ENCODE measurements around the gene GUCD1. TPM values are rescaled to one million over a fixed set of nuclear protein-coding genes. Genes with fewer than 3 reads are reported as not detected.

The GUCD1 gene
- total RNA-seq, 1 donor from 2014 or later = 64.9 TPM

DNA sequence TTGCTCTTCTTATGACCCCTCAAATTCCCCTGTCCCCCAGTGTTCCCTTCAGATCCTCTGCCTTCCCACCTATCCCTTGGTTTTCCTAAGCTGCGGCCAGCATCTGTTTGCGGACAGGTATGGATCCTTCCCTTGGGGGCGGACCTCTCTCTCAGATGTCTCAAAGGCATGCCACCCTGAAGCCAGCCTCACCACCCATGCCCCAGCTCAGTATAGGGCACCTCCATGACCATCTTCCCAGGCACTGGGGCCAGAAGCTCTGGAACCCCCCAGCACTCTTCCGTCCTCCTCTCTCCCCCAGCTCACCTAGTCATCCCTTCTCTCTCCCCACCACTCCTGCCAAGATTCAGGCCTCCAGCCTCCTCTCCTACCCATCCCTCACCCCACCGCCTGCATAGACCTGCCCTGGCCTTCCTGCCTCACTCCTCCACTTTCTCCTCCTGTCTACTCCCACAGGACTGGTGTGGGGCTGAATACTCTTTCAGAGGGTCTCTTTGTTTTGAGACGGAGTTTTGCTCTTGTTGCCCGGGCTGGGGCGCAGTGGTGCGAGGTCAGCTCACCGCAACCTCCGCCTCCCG lies 35.7 kb upstream of the GUCD1 start:
- Mint-ChIP-seq H3K27ac (ENCODE audit: unreplicated experiment) (no peak overlapping the region), H3K36me3 (ENCODE audit: unreplicated experiment) (no peaks in the 10 kb centered on the region), H3K4me1 (ENCODE audit: low read depth, unreplicated experiment) (peaks cover 8% of the 10 kb centered on the region), H3K9me3 (ENCODE audit: unreplicated experiment) (peaks cover 6% of the 10 kb centered on the region), H3K4me3 (ENCODE audit: unreplicated experiment) (peak overlapping the region; percentile 34), H3K27me3 (ENCODE audit: unreplicated experiment) (peaks cover 5% of the 10 kb centered on the region)
- DNase-seq = no peak
- TF ChIP-seq, protein P1, sequence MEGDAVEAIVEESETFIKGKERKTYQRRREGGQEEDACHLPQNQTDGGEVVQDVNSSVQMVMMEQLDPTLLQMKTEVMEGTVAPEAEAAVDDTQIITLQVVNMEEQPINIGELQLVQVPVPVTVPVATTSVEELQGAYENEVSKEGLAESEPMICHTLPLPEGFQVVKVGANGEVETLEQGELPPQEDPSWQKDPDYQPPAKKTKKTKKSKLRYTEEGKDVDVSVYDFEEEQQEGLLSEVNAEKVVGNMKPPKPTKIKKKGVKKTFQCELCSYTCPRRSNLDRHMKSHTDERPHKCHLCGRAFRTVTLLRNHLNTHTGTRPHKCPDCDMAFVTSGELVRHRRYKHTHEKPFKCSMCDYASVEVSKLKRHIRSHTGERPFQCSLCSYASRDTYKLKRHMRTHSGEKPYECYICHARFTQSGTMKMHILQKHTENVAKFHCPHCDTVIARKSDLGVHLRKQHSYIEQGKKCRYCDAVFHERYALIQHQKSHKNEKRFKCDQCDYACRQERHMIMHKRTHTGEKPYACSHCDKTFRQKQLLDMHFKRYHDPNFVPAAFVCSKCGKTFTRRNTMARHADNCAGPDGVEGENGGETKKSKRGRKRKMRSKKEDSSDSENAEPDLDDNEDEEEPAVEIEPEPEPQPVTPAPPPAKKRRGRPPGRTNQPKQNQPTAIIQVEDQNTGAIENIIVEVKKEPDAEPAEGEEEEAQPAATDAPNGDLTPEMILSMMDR (IDR thresholded peaks at IDR 0.05; ENCODE audit: partially characterized antibody, unreplicated experiment) = no peak

DNA sequence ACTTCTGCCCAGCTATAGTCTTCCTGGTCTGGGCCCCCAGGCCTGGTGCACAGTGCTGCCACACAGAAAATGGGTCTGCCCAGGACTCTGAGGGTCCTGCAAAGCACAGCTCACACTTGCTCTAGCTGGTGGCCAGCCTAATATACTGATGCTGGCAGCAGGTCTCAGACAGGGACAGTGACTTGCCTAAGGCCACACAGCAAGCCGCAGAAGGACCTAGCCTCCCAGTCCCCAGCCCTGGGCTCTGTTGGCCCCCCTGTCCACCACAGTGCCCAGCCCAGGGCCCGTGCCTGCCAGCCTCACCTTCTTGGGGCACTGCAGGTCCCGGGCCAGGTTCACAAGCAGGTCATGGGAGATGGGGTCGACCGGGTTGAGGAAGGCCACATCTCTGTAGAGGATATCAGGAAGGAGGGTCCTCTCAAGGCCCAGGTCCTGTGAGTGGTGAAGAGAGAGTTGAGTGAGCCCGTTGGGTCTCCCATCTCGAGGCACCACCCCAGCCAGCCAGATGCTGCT lies 34.6 kb upstream of the GUCD1 start:
- H3K4me1 Mint-ChIP-seq (ENCODE audit: low read depth, unreplicated experiment) = peaks cover 7% of the 10 kb centered on the region
- no peak for DNase-seq
- TF ChIP-seq, protein P1 (IDR thresholded peaks at IDR 0.05; ENCODE audit: partially characterized antibody, unreplicated experiment) = no peak
- peaks cover 4% of the 10 kb centered on the region for H3K27me3 Mint-ChIP-seq (ENCODE audit: unreplicated experiment)
- H3K36me3 Mint-ChIP-seq (ENCODE audit: unreplicated experiment) = no peaks in the 10 kb centered on the region
- H3K4me3 Mint-ChIP-seq (ENCODE audit: unreplicated experiment) = no peak overlapping the region
- H3K27ac Mint-ChIP-seq (ENCODE audit: unreplicated experiment) = no peak overlapping the region
- peaks cover 6% of the 10 kb centered on the region for H3K9me3 Mint-ChIP-seq (ENCODE audit: unreplicated experiment)

DNA sequence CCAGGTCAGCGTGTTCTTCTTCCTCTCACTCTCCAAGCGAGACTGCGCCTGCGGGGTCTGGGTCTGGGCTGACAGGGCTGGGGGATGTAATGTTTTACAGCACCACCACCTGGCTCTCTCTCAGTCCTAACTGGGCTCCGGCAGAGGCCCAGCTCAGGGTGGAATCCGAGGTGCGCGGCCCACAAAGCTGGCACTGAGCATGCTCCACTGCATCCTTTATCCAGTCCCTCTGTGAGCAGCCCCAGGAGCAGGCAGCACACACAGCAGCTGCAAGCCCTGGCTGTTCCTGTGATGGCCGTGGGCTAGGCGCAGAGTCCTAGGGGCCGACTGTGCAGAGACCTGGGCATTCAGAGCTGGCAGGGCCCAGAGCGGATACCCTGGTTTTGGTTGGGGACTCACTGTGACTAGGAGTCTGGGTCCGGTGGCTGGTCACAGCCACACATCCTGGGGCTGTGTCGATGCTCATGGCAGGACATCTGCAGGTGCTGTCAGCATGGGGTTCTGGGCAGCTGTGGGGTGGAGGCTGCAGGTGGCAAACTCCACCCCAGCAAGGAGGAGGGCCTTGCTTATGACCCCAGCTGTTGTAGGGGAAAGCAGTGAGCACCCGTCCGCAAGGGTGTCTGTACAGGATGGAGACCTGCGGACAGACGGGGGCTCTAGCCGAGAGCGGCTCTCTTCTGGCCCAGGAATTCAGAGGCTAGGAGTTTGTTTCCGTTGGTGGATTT lies 34.0 kb upstream of the GUCD1 start:
- DNase-seq = no peak
- H3K4me3 Mint-ChIP-seq (ENCODE audit: unreplicated experiment) = no peak overlapping the region
- TF ChIP-seq, protein P1 (IDR thresholded peaks at IDR 0.05; ENCODE audit: partially characterized antibody, unreplicated experiment) = no peak
- peaks cover 3% of the 10 kb centered on the region for H3K27me3 Mint-ChIP-seq (ENCODE audit: unreplicated experiment)
- H3K4me1 Mint-ChIP-seq (ENCODE audit: low read depth, unreplicated experiment) = peaks cover 7% of the 10 kb centered on the region
- H3K36me3 Mint-ChIP-seq (ENCODE audit: unreplicated experiment) = no peaks in the 10 kb centered on the region
- no peak overlapping the region for H3K27ac Mint-ChIP-seq (ENCODE audit: unreplicated experiment)
- peaks cover 6% of the 10 kb centered on the region for H3K9me3 Mint-ChIP-seq (ENCODE audit: unreplicated experiment)

DNA sequence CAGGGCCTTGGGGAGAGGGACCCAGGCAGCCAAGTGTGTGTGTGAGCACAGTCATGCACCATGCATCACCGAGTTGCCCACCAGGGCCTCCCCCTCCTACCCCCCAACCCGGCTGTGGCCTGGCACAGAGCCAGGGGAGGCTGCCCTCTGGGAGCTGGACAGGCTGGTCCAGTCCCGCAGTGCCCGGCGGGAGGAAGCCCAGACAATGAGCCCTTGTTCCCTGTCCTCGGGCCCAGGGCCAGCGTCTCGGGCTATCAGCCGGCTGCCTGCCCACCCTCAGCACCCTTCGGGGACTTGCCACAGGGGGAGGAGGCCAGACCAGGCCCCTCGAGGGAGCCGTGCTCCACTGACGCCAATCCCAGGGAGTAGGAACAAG lies 33.4 kb upstream of the GUCD1 start:
- DNase-seq = no peak
- Mint-ChIP-seq H3K9me3 (ENCODE audit: unreplicated experiment) (peaks cover 4% of the 10 kb centered on the region), H3K27ac (ENCODE audit: unreplicated experiment) (no peak overlapping the region), H3K36me3 (ENCODE audit: unreplicated experiment) (no peaks in the 10 kb centered on the region), H3K27me3 (ENCODE audit: unreplicated experiment) (peaks cover 3% of the 10 kb centered on the region), H3K4me1 (ENCODE audit: low read depth, unreplicated experiment) (peaks cover 7% of the 10 kb centered on the region), H3K4me3 (ENCODE audit: unreplicated experiment) (no peak overlapping the region)
- TF ChIP-seq, protein P1 (IDR thresholded peaks at IDR 0.05; ENCODE audit: partially characterized antibody, unreplicated experiment) = no peak

DNA sequence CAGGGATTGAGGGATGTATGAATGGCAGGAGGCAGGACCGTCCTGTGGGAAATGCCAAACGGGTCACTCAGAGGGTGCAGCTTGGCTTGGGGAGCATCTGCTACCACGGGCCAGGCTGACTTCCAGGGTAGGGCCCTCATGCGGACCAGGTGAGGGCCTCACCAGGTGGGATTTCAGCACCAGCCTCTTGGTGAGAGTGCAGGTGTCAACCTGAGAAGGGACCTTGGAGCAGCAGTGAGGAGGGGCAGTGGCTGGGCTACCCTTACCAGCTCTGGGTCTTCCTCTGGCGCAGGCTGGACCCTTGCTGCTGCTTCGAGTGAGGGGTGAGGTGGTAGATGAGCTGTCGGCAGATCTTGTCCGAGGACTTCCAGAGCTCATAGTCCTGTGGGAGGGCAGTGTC lies 33.0 kb upstream of the GUCD1 start:
- TF ChIP-seq, protein P1 (IDR thresholded peaks at IDR 0.05; ENCODE audit: partially characterized antibody, unreplicated experiment) = no peak
- Mint-ChIP-seq H3K36me3 (ENCODE audit: unreplicated experiment) (no peaks in the 10 kb centered on the region), H3K4me1 (ENCODE audit: low read depth, unreplicated experiment) (peaks cover 7% of the 10 kb centered on the region), H3K4me3 (ENCODE audit: unreplicated experiment) (no peak overlapping the region), H3K9me3 (ENCODE audit: unreplicated experiment) (peaks cover 3% of the 10 kb centered on the region), H3K27me3 (ENCODE audit: unreplicated experiment) (peaks cover 1% of the 10 kb centered on the region), H3K27ac (ENCODE audit: unreplicated experiment) (no peak overlapping the region)
- DNase-seq = no peak
